GM11168 (cell line): ENCODE measurements around the gene LILRA5.
"Not testable (repeated sequence)": the region's sequence is repeated elsewhere in the genome, so short reads cannot be mapped to it uniquely, and the experiment has no call there.

ENCODE experiments used
- in situ Hi-C: fragments of 300-500 bp; cut with MboI; formaldehyde crosslinking; loops from one replicate; pipeline ENCODE4 v1.12.0; 2022; ENCODE audit warnings: low sequenced_read_pairs; ENCODE audit not compliant: unreplicated experiment

The LILRA5 gene

DNA sequence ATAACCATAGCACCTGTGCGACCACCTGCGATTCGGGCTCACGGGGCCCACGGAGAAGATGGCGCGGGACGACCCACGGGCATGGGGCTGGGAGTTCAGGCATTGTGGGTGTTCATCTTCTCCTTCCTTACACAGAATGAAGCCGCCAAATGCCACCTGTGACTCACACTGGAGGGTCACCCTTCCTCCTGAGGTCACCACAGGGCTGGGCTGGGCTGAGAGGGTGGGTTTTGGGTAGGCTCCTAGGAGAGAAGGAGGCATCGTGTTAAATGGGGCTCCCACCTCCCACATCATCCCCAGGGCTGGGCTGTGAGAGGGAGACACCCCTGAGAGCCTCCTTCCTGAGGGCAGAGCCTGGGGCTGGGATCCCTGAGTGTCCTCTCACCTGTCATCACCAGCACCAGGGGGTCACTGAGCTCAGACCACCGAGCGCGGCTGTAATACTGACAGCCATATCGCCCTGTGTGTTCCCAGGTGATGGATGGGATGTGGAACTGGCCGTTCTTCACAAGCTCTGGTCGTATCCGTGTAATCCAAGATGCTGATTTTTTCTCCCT, 33.5 kb downstream of the LILRA5 start:
- in situ Hi-C loops: loop anchor here (5.0 kb wide), 1 partner anchor 353 kb away; the partner anchor contains the start of gene LILRB1

DNA sequence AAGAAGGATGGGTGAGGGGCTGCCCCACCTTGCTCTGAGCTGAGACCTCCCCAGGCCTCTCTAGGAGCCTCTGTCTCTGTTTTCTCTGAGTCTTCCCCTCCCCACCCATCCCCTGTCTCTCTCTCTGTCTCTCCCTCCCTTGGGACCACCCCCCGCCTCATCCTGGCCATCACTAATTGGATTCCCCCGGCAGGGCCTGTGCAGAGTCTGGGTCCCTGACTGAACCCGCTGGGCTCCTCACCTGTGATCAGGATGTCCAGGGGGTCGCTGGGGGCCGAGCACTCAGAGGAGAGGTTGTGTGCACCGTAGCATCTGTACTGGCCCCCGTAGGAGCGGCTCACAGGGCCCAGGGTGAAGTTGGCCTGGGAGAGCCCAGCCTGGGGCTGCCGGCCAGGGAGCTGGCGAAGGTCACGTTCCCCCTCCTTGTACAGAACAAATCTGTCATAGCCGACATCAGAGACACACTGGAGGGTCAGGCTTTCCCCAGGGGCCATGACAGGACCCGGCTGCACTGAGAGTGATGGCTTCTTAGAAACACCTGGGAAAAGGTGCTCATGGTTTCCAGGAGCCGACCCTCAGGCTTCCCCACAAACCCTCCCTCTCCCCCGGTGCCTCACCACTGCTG, 34.3 kb downstream of the LILRA5 start:
- in situ Hi-C loops: loop anchor here (5.0 kb wide), 1 partner anchor 354 kb away; the partner anchor contains the start of gene LILRB1

- in situ Hi-C loops: loop anchor here (5.0 kb wide), 1 partner anchor 354 kb away; the partner anchor contains the start of gene LILRB1
Observed at GRCh38 chr19:54278056-54278455, 34.9 kb downstream of the LILRA5 start.

- in situ Hi-C loops: loop anchor here (5.0 kb wide), 1 partner anchor 355 kb away; the partner anchor contains the start of gene LILRB1
Observed at GRCh38 chr19:54277111-54277615, 35.8 kb downstream of the LILRA5 start.

- in situ Hi-C loops: loop anchor here (5.0 kb wide), 1 partner anchor 356 kb away; the partner anchor contains the start of gene LILRB1
Observed at GRCh38 chr19:54275951-54276350, 37.0 kb downstream of the LILRA5 start.

DNA sequence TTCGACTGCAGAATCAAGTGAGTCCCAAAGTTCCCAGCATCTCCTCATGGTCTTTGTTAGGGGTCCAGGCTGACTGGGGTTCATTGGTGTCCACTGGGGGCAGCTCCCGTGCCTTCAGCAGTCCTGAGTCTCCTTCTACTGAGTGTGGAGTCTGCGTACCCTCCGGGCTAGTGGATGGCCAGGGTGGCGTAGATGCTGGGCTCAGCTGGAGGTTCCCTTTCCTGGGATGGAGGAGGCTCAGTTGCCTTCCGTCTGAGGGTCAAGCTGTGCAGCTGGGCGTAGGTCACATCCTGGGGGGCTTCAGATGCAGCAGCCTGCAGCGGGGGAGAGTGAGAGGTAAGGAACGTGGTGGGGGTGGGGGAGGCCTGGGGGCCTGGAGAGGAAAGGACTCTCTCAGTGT, 38.5 kb downstream of the LILRA5 start:
- in situ Hi-C loops: not testable (repeated sequence)

DNA sequence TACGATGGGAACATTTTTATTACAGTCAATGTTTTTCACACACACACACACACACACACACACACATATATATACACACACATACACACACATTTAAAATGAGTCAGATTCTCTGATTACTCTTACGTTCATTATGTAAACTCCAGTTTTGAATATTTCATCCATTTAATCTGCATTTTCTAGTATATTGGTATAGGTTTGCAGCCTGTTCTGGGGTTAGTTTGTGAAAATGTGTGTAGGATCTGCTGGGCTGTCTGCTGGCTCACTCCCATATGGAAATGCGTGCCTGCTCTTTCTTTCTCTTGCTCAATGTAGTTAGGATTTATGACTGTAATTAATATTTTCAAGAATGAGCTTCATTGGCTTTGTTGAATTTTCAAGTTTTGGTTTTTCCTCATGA, 39.1 kb downstream of the LILRA5 start:
- in situ Hi-C loops: no loop called here

DNA sequence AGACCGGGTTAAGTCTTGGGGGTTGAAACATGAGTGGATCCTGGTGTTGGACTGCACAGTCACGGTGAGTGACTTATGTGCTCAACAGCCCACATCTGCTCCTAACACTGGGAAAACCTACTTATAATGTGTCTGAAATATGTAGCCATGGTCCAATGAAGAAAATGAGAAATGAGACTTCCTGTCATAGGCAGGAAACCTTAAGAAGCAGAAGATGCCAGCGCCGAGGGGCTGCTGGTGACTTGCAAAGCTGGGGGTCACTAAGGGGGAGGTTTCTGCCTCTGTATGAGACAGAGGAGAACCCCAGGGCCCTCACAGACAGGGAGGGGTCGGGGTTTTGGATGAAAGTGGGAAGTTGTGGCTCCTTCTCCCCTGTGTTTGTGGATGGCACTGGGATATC, 40.8 kb downstream of the LILRA5 start:
- in situ Hi-C loops: not testable (repeated sequence)

DNA sequence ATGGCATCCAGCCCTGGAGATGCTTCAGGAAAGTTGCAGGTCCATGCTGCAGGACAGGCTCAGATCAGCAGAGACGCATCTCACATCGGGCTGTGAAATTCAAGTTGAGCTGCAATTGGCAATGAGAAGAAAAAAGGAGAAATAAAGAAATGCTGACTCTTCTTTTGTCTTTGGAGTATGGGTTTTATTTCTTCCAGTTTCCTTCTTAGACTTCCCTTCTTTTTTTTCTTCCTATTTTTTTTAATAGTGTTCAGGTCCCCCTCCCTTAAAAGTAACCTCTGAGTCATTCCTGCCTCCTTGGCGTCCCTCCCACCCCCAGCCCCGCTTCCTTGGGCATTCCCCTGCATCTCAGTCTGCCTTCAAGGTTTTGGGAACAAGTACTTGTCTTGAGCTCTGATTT, 41.4 kb downstream of the LILRA5 start:
- in situ Hi-C loops: not testable (repeated sequence)

DNA sequence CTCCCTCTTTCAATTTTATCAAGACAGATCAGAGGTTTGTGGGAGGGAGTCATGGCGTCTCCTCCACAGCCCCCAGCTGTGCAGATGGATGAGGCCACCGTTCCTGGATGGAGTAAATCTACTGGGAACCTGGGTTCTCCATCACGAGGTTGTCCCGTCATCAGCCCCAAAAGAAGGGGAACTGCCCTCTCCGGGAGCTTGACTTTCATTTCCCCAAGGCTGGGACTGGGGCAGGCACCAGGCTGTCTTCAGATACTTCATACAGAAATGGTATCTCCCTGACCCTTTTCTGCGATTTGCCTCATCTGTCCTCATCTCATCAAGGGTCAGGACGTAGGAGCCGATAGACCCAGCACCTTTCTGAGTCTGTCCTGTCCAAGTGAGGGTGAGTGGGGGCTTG, 41.9 kb downstream of the LILRA5 start:
- in situ Hi-C loops: no loop called here

- in situ Hi-C loops: no loop called here
Observed at GRCh38 chr19:54268936-54269335, 44.0 kb downstream of the LILRA5 start.

- in situ Hi-C loops: no loop called here
Observed at GRCh38 chr19:54266133-54266532, 46.8 kb downstream of the LILRA5 start.

DNA sequence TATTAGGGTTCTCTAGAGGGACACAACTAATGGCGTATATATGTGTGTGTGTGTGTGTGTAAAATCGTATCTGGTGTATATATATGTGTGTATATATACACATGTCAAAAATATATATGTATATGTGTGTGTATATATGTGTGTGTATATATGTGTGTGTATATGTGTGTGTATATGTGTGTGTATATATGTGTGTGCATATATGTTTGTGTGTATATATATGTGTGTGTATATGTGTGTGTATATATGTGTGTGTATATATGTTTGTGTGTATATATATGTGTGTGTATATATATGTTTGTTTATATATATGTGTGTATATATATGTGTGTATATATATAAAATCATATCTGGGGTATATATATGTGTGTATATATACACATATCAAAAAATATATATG, 50.5 kb downstream of the LILRA5 start:
- in situ Hi-C loops: no loop called here

DNA sequence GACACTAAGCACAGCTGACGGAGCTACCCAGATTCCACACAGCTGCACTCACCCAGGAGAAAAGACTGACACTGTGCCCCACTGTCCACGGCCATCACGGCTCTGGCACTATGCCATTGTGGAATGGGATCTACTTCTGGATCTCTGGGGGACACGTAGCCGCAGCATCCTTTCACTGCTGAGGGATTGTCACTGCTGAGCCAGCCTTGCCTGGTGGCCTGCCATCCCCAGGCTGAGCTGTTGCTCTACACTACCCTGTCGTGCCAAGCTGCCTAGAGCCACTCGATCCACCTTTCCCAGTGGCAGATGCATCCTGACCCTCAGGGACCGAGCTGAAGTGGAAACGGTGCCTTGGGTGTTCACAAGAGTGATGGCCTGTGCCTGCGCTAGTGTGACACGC, 50.9 kb downstream of the LILRA5 start:
- in situ Hi-C loops: no loop called here

DNA sequence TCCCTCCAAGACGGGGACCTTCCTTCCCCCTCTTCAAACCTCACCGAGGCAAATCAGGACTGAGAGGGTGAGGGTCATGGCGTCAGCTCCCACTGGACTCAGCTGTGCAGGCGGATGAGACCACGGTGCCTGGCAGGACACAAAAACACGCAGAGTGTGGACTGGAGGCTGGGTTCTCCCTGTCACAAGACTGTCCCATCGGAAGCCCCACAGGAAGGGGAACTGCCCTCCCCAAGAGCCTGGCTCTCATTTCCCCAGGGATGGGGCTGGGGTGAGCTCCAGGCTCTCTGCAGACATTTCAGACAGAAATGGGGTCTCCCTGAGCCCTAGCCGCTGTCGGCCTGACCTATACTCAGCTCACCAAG, 55.9 kb downstream of the LILRA5 start, which contains the start of gene LILRB5:
LILRB5 (minus strand) TSS at position 158 of the 365 bp plus-strand sequence; CDS start at position 78, 80 bp downstream.
- in situ Hi-C loops: no loop called here
